Measurements from ENCODE around the gene CASP8. TPM values are rescaled to one million over a fixed set of nuclear protein-coding genes. Genes with fewer than 3 reads are reported as not detected.

CASP8 gene
- 10 to 100 TPM; 33.0 to 36.1 TPM for total RNA-seq

DNA sequence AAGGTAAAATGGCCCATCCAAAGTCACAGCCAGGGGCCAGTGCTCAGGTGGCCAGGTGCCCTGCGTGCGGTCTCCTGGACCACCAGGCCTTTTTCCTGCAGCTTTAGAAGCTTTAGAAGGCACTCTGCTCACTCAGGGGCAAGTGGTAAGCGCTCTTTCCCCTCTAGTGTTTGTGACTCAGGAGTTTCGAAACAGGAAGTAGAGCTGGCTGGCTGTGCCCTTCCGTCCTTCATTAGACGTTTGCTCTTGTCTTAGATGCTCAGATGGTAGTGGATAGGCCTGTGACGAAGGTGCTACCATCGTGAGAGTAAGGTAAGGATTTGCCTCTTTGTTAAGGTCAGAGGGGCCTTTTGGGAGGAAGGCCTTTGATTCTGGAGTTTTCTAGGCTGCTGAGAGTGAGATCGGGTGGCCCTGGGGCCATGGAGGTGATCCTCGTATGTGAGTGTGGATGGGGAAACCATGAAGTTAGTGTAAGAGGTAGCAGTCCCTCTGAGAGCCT lies at the start of gene CASP8:
TSS of gene CASP8 (plus strand) at position 235 of the 499 bp plus-strand sequence. CDS start 5,951 bp downstream, outside the sequence.
- CTCF ChIA-PET, result interaction anchor here (0.7 to 6.0 kb wide), 3 partner anchors 9 to 27 kb away, joined by 4 to 39 read pairs (median 8); no protein-coding TSS in a partner anchor

GRCh38 chr2:201215963-201216362 lies 44.4 kb upstream of the CASP8 start:
- ChIA-PET POLR2A (no interaction called here), CTCF (no interaction called here)

More for the DNA sequence above, at the start of gene CASP8:
- POLR2A ChIA-PET, result interaction anchor here (0.7 to 7.2 kb wide), 4 partner anchors 25 to 251 kb away, joined by 5 to 51 read pairs (median 12); no protein-coding TSS in a partner anchor

DNA sequence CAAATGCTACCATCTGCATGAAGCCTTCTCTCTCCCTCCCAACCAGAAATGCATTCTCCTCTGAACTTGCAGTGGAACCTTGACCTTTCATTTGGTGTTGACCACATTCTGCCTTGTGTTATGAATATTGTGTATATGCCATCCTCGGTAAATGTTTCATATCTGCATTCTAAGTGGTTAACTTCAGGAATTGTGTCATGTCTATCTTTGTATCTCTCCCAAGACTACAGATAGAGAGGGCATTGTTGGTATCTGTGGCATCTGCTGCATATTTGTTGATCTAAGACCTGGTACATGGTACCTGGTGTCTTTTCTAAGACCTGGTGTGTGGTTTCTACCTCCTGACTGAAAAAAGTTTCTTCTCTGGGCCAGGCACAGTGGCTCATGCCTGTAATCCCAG lies 43.4 kb upstream of the CASP8 start:
- ChIA-PET POLR2A (no interaction called here), CTCF (no interaction called here)

- POLR2A ChIA-PET, result no interaction called here
Measured at GRCh38 chr2:201218780-201219179, 41.6 kb upstream of the CASP8 start.

GRCh38 chr2:201219328-201220096 lies 40.8 kb upstream of the CASP8 start:
- ChIA-PET POLR2A (interaction anchor here (0.6 kb wide), 1 partner anchor 13 kb away, joined by 6 read pairs; no protein-coding TSS in a partner anchor), CTCF (interaction anchor here (0.9 to 2.0 kb wide), 3 partner anchors 11 to 143 kb away, joined by 3 to 7 read pairs (median 3); no protein-coding TSS in a partner anchor)

More at GRCh38 chr2:201218780-201219179, 41.6 kb upstream of the CASP8 start:
- CTCF ChIA-PET, result interaction anchor here (1.1 to 2.0 kb wide), 3 partner anchors 10 to 144 kb away, joined by 3 to 7 read pairs (median 4); no protein-coding TSS in a partner anchor

DNA sequence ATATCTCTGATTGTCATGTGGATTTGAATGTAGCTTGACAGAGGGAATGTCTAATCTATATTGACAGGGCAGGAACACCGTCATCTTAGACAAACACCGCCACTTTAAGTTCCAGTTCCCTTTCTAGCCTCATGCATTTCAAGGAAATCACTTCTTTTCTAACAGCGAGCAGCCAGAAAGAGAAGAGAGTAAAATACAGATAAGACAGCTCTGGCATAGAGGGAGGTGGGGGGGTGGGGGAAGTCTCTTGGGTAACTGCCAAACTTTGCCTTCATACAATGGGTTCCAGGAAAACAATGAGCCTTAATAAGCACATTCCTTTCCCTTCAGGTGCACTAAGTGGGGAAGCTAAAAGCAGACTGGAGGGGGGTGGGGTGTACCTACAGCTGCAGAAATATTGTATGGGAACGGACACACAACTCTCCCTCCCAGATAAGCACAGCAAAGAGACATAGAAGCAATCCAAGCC lies 40.2 kb upstream of the CASP8 start:
- POLR2A ChIA-PET, result interaction anchor here (0.6 kb wide), 1 partner anchor 12 kb away, joined by 6 read pairs; no protein-coding TSS in a partner anchor
- CTCF ChIA-PET, result interaction anchor here (1.1 to 2.0 kb wide), 3 partner anchors 12 to 143 kb away, joined by 3 to 7 read pairs (median 3); no protein-coding TSS in a partner anchor

DNA sequence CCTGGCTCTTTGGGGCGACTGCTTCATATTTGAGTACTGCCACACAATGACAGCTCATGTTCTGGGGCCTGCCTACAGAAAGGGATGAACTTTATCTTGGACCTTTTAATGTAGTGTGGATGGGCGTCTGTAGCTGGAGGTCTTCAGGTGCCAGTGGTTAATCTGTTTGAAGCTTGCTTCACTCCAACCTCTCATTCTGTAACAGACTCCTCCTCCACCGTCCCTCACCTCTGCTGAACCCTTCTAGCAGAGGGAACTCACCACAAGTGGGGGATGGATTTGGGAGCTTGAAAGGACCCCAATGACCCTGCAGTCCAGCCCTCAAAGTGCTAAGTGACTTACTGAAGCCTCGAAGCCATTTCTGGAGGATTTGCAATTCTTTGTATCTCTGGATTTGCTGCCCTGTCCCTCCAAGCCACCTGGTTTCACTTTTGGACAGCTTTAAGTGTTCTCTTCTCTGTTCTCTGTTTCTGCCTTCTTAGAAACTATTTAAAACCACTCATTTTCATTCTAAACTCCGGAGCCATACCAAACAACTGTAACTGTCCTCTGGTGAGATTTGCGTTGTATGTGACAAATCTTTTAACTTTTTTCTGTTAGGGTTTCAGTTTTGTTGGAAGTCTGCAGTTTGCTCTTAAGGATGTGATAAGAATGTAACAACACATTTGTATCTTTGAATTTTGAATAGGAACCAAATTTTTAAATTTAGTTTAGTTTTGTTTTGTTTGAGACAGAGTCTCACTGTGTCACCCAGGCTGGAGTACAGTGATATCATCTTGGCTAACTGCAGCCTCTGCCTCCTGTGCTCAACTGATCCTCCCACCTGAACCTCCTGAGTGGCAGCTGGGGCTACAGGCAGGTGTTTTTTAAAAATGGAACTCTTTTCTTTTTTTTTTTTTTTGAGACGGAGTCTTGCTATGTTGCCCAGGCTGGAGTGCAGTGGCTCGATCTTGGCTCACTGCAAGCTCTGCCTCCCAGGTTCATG lies 37.0 kb upstream of the CASP8 start:
- ChIA-PET POLR2A (no interaction called here), CTCF (interaction anchor here (0.9 to 1.0 kb wide), 2 partner anchors 9 to 150 kb away, joined by 3 to 4 read pairs; no protein-coding TSS in a partner anchor)

DNA sequence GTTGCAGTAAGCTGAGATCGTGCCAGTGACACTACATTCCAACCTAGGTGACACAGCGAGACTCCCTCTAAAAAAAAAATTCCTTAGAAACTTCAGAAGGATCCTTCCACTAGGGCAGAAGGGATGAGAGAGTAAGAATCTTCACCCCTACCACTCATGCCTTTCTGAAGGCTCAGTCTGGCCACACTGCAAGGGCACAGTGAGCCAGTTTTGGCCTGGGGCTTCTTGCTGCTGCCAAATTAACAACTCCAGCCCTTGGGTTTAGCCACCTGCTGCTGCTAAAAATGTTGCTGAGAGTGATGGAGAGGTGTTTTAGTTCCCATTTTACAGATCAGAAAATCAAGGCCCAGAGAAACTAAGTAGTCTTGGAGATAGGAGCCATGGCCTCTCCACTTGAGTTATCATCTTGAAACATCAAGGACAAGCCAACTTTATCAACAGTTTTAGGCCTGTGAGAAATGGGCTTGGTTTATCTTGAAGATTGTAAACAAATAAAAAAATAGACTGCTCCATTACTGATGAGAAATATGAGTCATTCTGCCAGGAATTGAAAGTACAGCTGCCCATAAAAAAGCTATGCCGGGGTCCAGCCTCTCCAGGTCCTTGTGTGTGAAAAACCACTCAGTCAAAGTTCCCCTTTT lies 31.9 kb upstream of the CASP8 start:
- POLR2A ChIA-PET, result no interaction called here
- CTCF ChIA-PET, result no interaction called here

- ChIA-PET CTCF (no interaction called here), POLR2A (no interaction called here)
Measured at GRCh38 chr2:201228912-201229290, 31.4 kb upstream of the CASP8 start.

DNA sequence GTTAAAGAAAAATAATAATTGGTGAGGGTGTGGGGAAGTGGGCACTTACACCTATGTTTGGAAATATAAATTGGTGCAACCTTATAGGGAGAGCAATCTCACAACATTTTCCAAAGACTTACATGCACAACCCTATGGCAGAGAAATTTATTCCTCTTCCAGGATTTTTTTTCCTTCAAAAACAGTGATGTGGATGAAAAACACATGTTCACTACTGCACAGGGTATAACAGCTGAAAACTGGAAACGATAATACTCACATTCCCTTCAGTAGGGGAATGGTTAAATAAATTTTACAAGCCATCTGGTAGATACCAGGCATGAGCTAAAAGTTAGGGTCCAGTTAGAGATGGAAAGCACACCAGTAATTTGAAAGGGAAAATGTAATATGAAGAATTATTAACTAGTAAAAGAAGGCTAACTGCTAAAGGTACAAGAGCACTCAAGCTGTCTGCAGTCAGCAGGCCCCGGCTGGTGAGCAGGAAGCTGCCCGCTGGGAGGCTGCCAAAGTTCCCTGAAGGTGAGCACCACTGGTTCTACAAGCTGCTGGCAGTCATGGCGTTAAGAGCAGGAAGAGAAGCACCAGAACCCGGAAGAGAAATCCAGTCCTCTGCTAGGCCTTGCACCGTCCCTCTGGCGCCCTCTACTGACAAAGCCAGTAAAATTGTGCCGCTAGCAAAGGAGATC lies 28.4 kb upstream of the CASP8 start:
- POLR2A ChIA-PET, result interaction anchor here (0.5 to 3.2 kb wide), 4 partner anchors 12 to 1063 kb away, joined by 3 to 51 read pairs (median 12); partner anchors contain the start of genes CASP10 and CASP8
- CTCF ChIA-PET, result interaction anchor here (0.5 to 4.2 kb wide), 35 partner anchors 9 to 331 kb away, joined by 3 to 39 read pairs (median 5); partner anchors contain the start of genes CASP10, CASP8 and CFLAR

GRCh38 chr2:201232467-201232815 lies 27.9 kb upstream of the CASP8 start:
- POLR2A ChIA-PET, result interaction anchor here (0.5 to 3.2 kb wide), 8 partner anchors 13 to 1656 kb away, joined by 3 to 51 read pairs (median 7); partner anchors contain the start of genes CASP10, CASP8 and CFLAR
- CTCF ChIA-PET, result interaction anchor here (0.6 to 4.2 kb wide), 34 partner anchors 9 to 410 kb away, joined by 3 to 39 read pairs (median 5); partner anchors contain the start of genes CASP10, CASP8 and CFLAR

DNA sequence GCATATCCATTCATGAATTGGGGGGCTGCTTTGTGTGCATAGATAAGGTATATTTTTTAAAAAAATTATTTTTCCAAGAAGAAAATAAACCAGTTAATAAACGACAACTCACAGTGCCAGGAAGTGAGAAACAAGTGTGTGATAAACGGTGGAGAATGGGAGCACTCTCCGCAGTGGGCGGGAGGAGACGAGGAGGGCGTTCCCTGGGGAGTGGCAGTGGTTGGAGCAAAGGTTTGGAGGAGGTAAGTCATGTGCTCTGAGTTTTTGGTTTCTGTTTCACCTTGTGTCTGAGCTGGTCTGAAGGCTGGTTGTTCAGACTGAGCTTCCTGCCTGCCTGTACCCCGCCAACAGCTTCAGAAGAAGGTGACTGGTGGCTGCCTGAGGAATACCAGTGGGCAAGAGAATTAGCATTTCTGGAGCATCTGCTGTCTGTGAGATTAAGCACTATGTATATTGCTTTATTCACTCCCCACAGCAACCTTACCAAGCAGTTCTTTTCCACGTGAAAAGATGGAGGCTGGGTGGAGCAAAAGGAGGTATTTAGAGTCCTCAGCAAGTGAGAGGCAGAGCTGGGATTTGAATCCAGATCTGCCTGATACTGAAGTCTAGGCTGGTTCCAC lies 27.0 kb upstream of the CASP8 start:
- CTCF ChIA-PET, result interaction anchor here (1.1 to 4.2 kb wide), 17 partner anchors 18 to 409 kb away, joined by 3 to 39 read pairs (median 5); partner anchors contain the start of genes CASP10 and CASP8

GRCh38 chr2:201233812-201234662 lies 26.3 kb upstream of the CASP8 start:
- ChIA-PET CTCF (interaction anchor here (0.7 to 4.2 kb wide), 12 partner anchors 23 to 409 kb away, joined by 3 to 39 read pairs (median 5); partner anchors contain the start of genes CASP10 and CASP8), POLR2A (interaction anchor here (0.7 to 3.2 kb wide), 12 partner anchors 9 to 370 kb away, joined by 3 to 51 read pairs (median 5); partner anchors contain the start of genes CASP10, CASP8, CLK1 and NIF3L1)

More for the DNA sequence above, 27.0 kb upstream of the CASP8 start:
- POLR2A ChIA-PET, result interaction anchor here (0.6 to 3.2 kb wide), 14 partner anchors 9 to 369 kb away, joined by 3 to 51 read pairs (median 5); partner anchors contain the start of genes CASP10, CASP8, CFLAR and CLK1

DNA sequence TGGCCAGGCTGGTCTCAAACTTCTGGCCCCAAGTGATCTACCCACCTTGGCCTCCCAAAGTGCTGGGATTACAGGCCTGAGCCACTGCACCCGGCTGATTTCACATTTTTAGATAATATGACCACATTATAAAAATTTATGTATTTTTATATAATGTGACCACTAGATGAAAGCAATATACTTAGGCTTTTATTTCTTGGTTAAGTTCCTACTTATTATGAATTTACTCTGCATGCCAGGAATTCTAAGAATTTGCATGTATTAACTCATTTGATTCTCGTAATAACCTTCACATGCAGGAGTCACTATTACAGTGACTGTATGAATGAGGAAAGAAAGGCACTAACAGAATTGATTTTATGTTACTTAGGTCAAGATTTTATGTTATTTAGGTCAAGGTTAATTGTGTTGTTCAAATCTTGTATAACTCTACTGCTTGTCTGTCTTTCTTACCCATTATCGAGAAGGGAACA lies 25.6 kb upstream of the CASP8 start:
- POLR2A ChIA-PET, result interaction anchor here (0.7 to 3.2 kb wide), 7 partner anchors 26 to 371 kb away, joined by 3 to 51 read pairs (median 8); partner anchors contain the start of genes CASP8 and CLK1
- CTCF ChIA-PET, result interaction anchor here (0.7 to 4.2 kb wide), 4 partner anchors 22 to 129 kb away, joined by 3 to 39 read pairs (median 8); partner anchors contain the start of gene CASP8

Data from activated CD8-positive, alpha-beta memory T cell treated with anti-CD3 and anti-CD28 coated beads for 36 hours (primary cell).